ENCODE results near the gene NOL4L. TPM values are rescaled to one million over a fixed set of nuclear protein-coding genes. Genes with fewer than 3 reads are reported as not detected.

The NOL4L gene
- total and polyA plus RNA-seq, 4 donors, result 7.9 to 20.6 (median 12.2) TPM

GRCh38 chr20:32480371-32481241 lies 104.5 kb downstream of the NOL4L start:
- Histone ChIP-seq H3K36me3 (ENCODE audit: control insufficient read depth in 4 of 4, insufficient read depth in 4 of 4, low read length in 4 of 4) (peaks cover 0 to 2% (median 0%) of the 10 kb centered on the region in 4 donors), H3K27me3 (ENCODE audit: control insufficient read depth in 3 of 3, insufficient read depth in 3 of 3, low read length in 2 of 3) (no peaks in the 10 kb centered on the region), H3K9me3 (ENCODE audit: control insufficient read depth in 4 of 4, insufficient read depth in 3 of 4, low read length in 3 of 4) (no peaks in the 10 kb centered on the region), H3K27ac (ENCODE audit: low read depth in 1 of 2, low read length in 1 of 2) (peak overlapping the region in 1 of 2 donors; percentile 75), H3K9ac (ENCODE audit: insufficient read depth in 1 of 2, low read length in 2 of 2) (peak overlapping the region in 1 of 2 donors; percentile 16), H3K4me1 (ENCODE audit: control insufficient read depth in 5 of 5, insufficient read depth in 5 of 5, low read length in 5 of 5) (peaks cover 7 to 69% (median 43%) of the 10 kb centered on the region in 5 donors), H3K4me3 (no peak overlapping the region)
- DNase-seq (no peak), ATAC-seq (ENCODE audit: insufficient read depth, low FRiP score) (no peak)
- 71 to 72% methylated on average over 12 of the region's 12 CpGs for WGBS, 2 donors
- no peak for TF ChIP-seq CTCF (IDR thresholded peaks at IDR 0.05; ENCODE audit: control extremely low read depth, extremely low read depth)

- Histone ChIP-seq H3K36me3 (ENCODE audit: control insufficient read depth in 4 of 4, insufficient read depth in 4 of 4, low read length in 4 of 4) (peaks cover 0 to 2% (median 0%) of the 10 kb centered on the region in 4 donors), H3K9me3 (ENCODE audit: control insufficient read depth in 4 of 4, insufficient read depth in 3 of 4, low read length in 3 of 4) (no peaks in the 10 kb centered on the region), H3K27ac (ENCODE audit: low read depth in 1 of 2, low read length in 1 of 2) (peak overlapping the region in 1 of 2 donors; percentile 33), H3K27me3 (ENCODE audit: control insufficient read depth in 3 of 3, insufficient read depth in 3 of 3, low read length in 2 of 3) (no peaks in the 10 kb centered on the region), H3K4me1 (ENCODE audit: control insufficient read depth in 5 of 5, insufficient read depth in 5 of 5, low read length in 5 of 5) (peaks cover 6 to 74% (median 43%) of the 10 kb centered on the region in 5 donors), H3K4me3 (no peak overlapping the region), H3K9ac (ENCODE audit: insufficient read depth in 1 of 2, low read length in 2 of 2) (no peak overlapping the region)
- WGBS, 2 donors, result 19 to 49% methylated on average over 2 of the region's 2 CpGs
- DNase-seq (no peak), ATAC-seq (ENCODE audit: insufficient read depth, low FRiP score) (no peak)
- no peak for TF ChIP-seq CTCF (IDR thresholded peaks at IDR 0.05; ENCODE audit: control extremely low read depth, extremely low read depth)
Observed at GRCh38 chr20:32479697-32480171, 105.4 kb downstream of the NOL4L start.

GRCh38 chr20:32479012-32479411 lies 106.1 kb downstream of the NOL4L start:
- ATAC-seq (ENCODE audit: insufficient read depth, low FRiP score) (no peak), DNase-seq (peak in 1 of 3 donors; percentile 9)
- Histone ChIP-seq H3K4me3 (no peak overlapping the region), H3K27ac (ENCODE audit: low read depth in 1 of 2, low read length in 1 of 2) (peak overlapping the region in 1 of 2 donors; percentile 23), H3K36me3 (ENCODE audit: control insufficient read depth in 4 of 4, insufficient read depth in 4 of 4, low read length in 4 of 4) (peaks cover 0 to 2% (median 0%) of the 10 kb centered on the region in 4 donors), H3K27me3 (ENCODE audit: control insufficient read depth in 3 of 3, insufficient read depth in 3 of 3, low read length in 2 of 3) (no peaks in the 10 kb centered on the region), H3K9ac (ENCODE audit: insufficient read depth in 1 of 2, low read length in 2 of 2) (no peak overlapping the region), H3K9me3 (ENCODE audit: control insufficient read depth in 4 of 4, insufficient read depth in 3 of 4, low read length in 3 of 4) (no peaks in the 10 kb centered on the region), H3K4me1 (ENCODE audit: control insufficient read depth in 5 of 5, insufficient read depth in 5 of 5, low read length in 5 of 5) (peaks cover 6 to 81% (median 44%) of the 10 kb centered on the region in 5 donors)
- 91 to 94% methylated on average over 5 of the region's 5 CpGs for WGBS, 2 donors
- no peak for TF ChIP-seq CTCF (IDR thresholded peaks at IDR 0.05; ENCODE audit: control extremely low read depth, extremely low read depth)

All from lung (tissue), 12 donors.